MCF 10A (cell line): ENCODE data around the gene ANKRD13D. TPM values are rescaled to one million over a fixed set of nuclear protein-coding genes. Genes with fewer than 3 reads are reported as not detected.

ENCODE experiments used
- BruUV-seq: library from RNA; stranded (reverse); fragments of 400-500 nt; replicated peaks from 2 replicates; lab custom pipeline; 2021; lab: Mats Ljungman, UMichigan
- CTCF ChIA-PET: fragments of 300-600 bp; sonication (Branson Sonifier 250); formaldehyde crosslinking; extraction: SDS; loops from one replicate; lab custom pipeline; 2021; ENCODE audit warnings: antibody characterized with exemption, inconsistent platforms; lab: Yijun Ruan, JAX
- POLR2A ChIA-PET: fragments of 300-600, 350-650 bp; sonication (Branson Sonifier 250); formaldehyde crosslinking; extraction: SDS; loops from one replicate; lab custom pipeline; 2020; ENCODE audit warnings: antibody characterized with exemption, inconsistent platforms; lab: Yijun Ruan, JAX
- DNase-seq: peaks from one replicate; pipeline ENCODE4 v3.0.0-alpha.2; 2018; ENCODE audit not compliant: unreplicated experiment
- H3K27ac Mint-ChIP-seq: one replicate; pipeline ENCODE4 v1.8.0; 2022; ENCODE audit warnings: mild to moderate bottlenecking, low read depth, mixed read lengths; ENCODE audit not compliant: unreplicated experiment
- H3K27me3 Mint-ChIP-seq: one replicate; pipeline ENCODE4 v1.8.0; 2022; ENCODE audit warnings: mixed read lengths; ENCODE audit not compliant: insufficient read depth, unreplicated experiment
- H3K36me3 Mint-ChIP-seq: one replicate; pipeline ENCODE4 v1.8.0; 2022; ENCODE audit warnings: mild to moderate bottlenecking, moderate library complexity, mixed read lengths; ENCODE audit not compliant: insufficient read depth, unreplicated experiment
- H3K4me1 Mint-ChIP-seq: one replicate; pipeline ENCODE4 v1.8.0; 2022; ENCODE audit warnings: mixed read lengths; ENCODE audit not compliant: insufficient read depth, unreplicated experiment
- H3K4me3 Mint-ChIP-seq: one replicate; pipeline ENCODE4 v1.8.0; 2022; ENCODE audit warnings: mild to moderate bottlenecking, moderate library complexity, mixed read lengths; ENCODE audit not compliant: unreplicated experiment
- H3K9me3 Mint-ChIP-seq: one replicate; pipeline ENCODE4 v1.8.0; 2022; ENCODE audit warnings: mixed read lengths; ENCODE audit not compliant: unreplicated experiment
- CTCF ChIP-seq: fragments of 200-600 bp; IDR thresholded peaks from one replicate; pipeline ENCODE4 v1.8.0; 2022; ENCODE audit warnings: antibody characterized with exemption, mild to moderate bottlenecking; ENCODE audit not compliant: unreplicated experiment
- intact Hi-C: fragments of 100-400 bp; cut with micrococcal nuclease; formaldehyde crosslinking; loops from 2 replicates; pipeline ENCODE4 v1.14.1; 2022
- total RNA-seq: library from RNA; stranded (reverse); gene quantifications from 2 replicates; pipeline ENCODE4 v1.2.3, GENCODE V29; 2022

The ANKRD13D gene
- total RNA-seq, 1 experiment from 2014 or later = 39.7 TPM

GRCh38 chr11:67267188-67268080 lies 21.7 kb upstream of the ANKRD13D start:
- Mint-ChIP-seq H3K9me3 (no peaks in the 10 kb centered on the region), H3K4me3 (peak overlapping the region; percentile 93), H3K27ac (peak overlapping the region; percentile 89), H3K36me3 (no peaks in the 10 kb centered on the region), H3K27me3 (no peaks in the 10 kb centered on the region), H3K4me1 (peaks cover 33% of the 10 kb centered on the region)
- no peak for TF ChIP-seq CTCF
- DNase-seq = peak; percentile 49
- POLR2A ChIA-PET = interaction anchor here (0.5 to 2.4 kb wide), 11 partner anchors 10 to 369 kb away, joined by 3 to 24 read pairs (median 4); partner anchors contain the start of genes ANKRD13D, RAD9A and SSH3
- intact Hi-C loops = loop anchor here (1.0 kb wide), 1 partner anchor 50 kb away; no protein-coding TSS in a partner anchor
- CTCF ChIA-PET = interaction anchor here (0.5 to 2.3 kb wide), 18 partner anchors 10 to 1601 kb away, joined by 3 to 9 read pairs (median 3); partner anchors contain the start of genes ANKRD13D and PPP1CA
- BruUV-seq = TSS peak; percentile 24

GRCh38 chr11:67268081-67268961 lies 20.8 kb upstream of the ANKRD13D start:
- no TSS peak for BruUV-seq
- CTCF ChIA-PET = interaction anchor here (0.6 to 2.3 kb wide), 7 partner anchors 15 to 133 kb away, joined by 3 to 9 read pairs (median 4); partner anchors contain the start of genes ANKRD13D and PPP1CA
- peaks cover 24% of the 10 kb centered on the region for H3K4me1 Mint-ChIP-seq

DNA sequence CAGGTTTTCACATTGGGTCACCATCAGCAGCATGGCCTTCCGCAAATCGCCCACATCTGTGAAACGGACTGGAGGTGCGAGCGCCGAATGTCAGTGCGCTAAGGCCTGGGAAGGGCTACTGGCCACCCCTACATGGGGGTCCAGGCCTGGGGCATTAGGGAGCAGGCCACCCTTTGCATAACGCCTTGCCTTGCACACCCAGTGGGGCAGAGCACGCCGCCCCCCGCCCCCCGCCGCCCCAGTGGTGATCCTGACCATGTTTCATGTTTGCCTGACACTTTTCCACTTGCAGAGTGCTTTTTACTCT lies 20.2 kb upstream of the ANKRD13D start:
- Mint-ChIP-seq H3K36me3 (no peaks in the 10 kb centered on the region), H3K27ac (no peak overlapping the region), H3K4me3 (no peak overlapping the region), H3K9me3 (no peaks in the 10 kb centered on the region), H3K27me3 (no peaks in the 10 kb centered on the region), H3K4me1 (peaks cover 21% of the 10 kb centered on the region)
- intact Hi-C loops = no loop called here
- ChIA-PET CTCF (interaction anchor here (0.7 to 1.5 kb wide), 2 partner anchors 47 to 1009 kb away, joined by 4 to 5 read pairs; no protein-coding TSS in a partner anchor), POLR2A (interaction anchor here (0.6 to 1.5 kb wide), 3 partner anchors 9 to 48 kb away, joined by 3 to 4 read pairs (median 3); no protein-coding TSS in a partner anchor)
- TF ChIP-seq CTCF = no peak
- no peak for DNase-seq
- BruUV-seq = no TSS peak

More at GRCh38 chr11:67268081-67268961, 20.8 kb upstream of the ANKRD13D start:
- Mint-ChIP-seq H3K27me3 (no peaks in the 10 kb centered on the region), H3K4me3 (peak overlapping the region; percentile 93), H3K36me3 (no peaks in the 10 kb centered on the region), H3K27ac (peak overlapping the region; percentile 89), H3K9me3 (no peaks in the 10 kb centered on the region)
- intact Hi-C loops = no loop called here
- no peak for DNase-seq
- TF ChIP-seq CTCF = no peak
- POLR2A ChIA-PET = interaction anchor here (0.5 to 2.4 kb wide), 10 partner anchors 9 to 370 kb away, joined by 3 to 24 read pairs (median 4); partner anchors contain the start of genes ANKRD13D and SSH3
